Measurements from ENCODE around the gene RAD18. TPM values are rescaled to one million over a fixed set of nuclear protein-coding genes. Genes with fewer than 3 reads are reported as not detected.

Gene RAD18
- polyA plus RNA-seq, 3 donors: 1.9 to 6.9 (median 5.1) TPM

DNA sequence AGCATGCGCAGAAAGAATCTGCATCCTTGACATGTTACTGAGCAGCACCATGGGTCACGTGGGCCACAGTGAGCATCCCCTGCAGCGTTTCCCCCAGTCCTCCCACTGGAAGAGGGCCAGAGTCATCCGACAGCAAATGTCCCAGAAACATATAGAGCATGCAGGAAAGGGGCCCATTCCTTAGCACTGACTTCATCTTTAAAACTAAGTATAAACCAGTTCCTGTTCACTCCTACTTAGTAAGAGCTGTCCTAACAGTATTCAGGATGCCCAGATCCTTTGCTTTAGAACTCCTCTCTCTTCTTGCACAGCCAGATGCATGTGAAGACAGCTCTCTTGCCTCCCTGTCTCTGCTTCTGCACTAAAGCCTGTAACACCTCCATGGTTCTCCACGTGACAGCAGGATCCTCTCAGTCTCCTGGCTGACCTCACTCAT is 114.6 kb downstream of the RAD18 start:
- Histone ChIP-seq H3K9me3 (replicated peaks in 1 of 2; ENCODE audit: control insufficient read depth in 1 of 2, insufficient read depth in 1 of 2, low read length in 2 of 2) (no peaks in the 10 kb centered on the region), H3K27me3 (ENCODE audit: control insufficient read depth in 2 of 2, insufficient read depth in 2 of 2, low read length in 2 of 2) (no peaks in the 10 kb centered on the region), H3K9ac (ENCODE audit: insufficient read depth, low read length, poor library complexity, severe bottlenecking) (no peak overlapping the region), H4K20me1 (ENCODE audit: insufficient read depth, low read length) (no peaks in the 10 kb centered on the region), H3K79me2 (ENCODE audit: insufficient read depth, low read length) (no peaks in the 10 kb centered on the region), H3K36me3 (replicated peaks in 1 of 2; ENCODE audit: control insufficient read depth in 1 of 2, insufficient read depth in 2 of 2, low read length in 2 of 2) (no peaks in the 10 kb centered on the region), H3K4me3 (replicated peaks in 1 of 3; ENCODE audit: low read depth in 2 of 3, low read length in 3 of 3) (no peak overlapping the region), H2AFZ (ENCODE audit: insufficient read depth, low read depth, low read length, poor library complexity, severe bottlenecking) (no peak overlapping the region), H3K27ac (ENCODE audit: low read depth in 1 of 2, low read length in 2 of 2) (no peak overlapping the region), H3K4me2 (replicated peaks; ENCODE audit: extremely low read depth, low read length, poor library complexity, severe bottlenecking) (no peak overlapping the region), H3K4me1 (ENCODE audit: control insufficient read depth in 1 of 2, insufficient read depth in 2 of 2, low read length in 2 of 2) (no peaks in the 10 kb centered on the region)
- Mint-ChIP-seq H3K9me3 (peaks cover 0 to 2% (median 0%) of the 10 kb centered on the region in 7 donors), H3K4me1 (no peaks in the 10 kb centered on the region), H3K27me3 (ENCODE audit: low read depth in 3 of 3) (peaks cover 0 to 2% (median 1%) of the 10 kb centered on the region in 3 donors), H3K4me3 (no peak overlapping the region), H3K36me3 (no peaks in the 10 kb centered on the region), H3K27ac (no peak overlapping the region)
- TF ChIP-seq, protein P1, sequence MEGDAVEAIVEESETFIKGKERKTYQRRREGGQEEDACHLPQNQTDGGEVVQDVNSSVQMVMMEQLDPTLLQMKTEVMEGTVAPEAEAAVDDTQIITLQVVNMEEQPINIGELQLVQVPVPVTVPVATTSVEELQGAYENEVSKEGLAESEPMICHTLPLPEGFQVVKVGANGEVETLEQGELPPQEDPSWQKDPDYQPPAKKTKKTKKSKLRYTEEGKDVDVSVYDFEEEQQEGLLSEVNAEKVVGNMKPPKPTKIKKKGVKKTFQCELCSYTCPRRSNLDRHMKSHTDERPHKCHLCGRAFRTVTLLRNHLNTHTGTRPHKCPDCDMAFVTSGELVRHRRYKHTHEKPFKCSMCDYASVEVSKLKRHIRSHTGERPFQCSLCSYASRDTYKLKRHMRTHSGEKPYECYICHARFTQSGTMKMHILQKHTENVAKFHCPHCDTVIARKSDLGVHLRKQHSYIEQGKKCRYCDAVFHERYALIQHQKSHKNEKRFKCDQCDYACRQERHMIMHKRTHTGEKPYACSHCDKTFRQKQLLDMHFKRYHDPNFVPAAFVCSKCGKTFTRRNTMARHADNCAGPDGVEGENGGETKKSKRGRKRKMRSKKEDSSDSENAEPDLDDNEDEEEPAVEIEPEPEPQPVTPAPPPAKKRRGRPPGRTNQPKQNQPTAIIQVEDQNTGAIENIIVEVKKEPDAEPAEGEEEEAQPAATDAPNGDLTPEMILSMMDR (IDR thresholded peaks at IDR 0.05): no peak
- WGBS (ENCODE audit: insufficient coverage): 93% methylated on average over 4 of the region's 5 CpGs
- DNase-seq: no peak
- intact Hi-C loops (cut with micrococcal nuclease): no loop called here

DNA sequence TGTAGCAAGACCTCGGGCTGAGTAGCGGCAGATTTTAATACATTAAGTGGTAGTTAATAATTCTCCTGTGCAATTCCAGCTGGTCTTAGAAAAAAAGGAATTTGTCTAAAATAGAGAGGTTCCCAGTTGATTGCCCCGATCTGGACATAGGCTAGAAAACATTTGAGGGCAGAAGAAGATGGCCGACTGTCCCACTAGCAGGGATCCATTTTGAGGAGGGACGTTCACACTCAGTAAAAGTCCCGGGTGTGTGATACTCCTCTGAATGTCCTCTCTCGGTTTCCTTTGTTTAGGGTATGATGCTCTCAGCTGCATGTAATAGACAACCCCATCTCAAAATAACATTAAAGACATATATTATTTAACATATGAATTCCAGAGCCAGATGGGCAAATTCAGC is 116.0 kb downstream of the RAD18 start:
- Mint-ChIP-seq H3K9me3 (no peaks in the 10 kb centered on the region), H3K27me3 (ENCODE audit: low read depth in 3 of 3) (peaks cover 0 to 2% (median 1%) of the 10 kb centered on the region in 3 donors), H3K4me1 (no peaks in the 10 kb centered on the region), H3K27ac (no peak overlapping the region), H3K4me3 (no peak overlapping the region), H3K36me3 (no peaks in the 10 kb centered on the region)
- H4K20me1 ChIP-seq (ENCODE audit: insufficient read depth, low read length): no peaks in the 10 kb centered on the region
- H3K4me2 ChIP-seq (replicated peaks; ENCODE audit: extremely low read depth, low read length, poor library complexity, severe bottlenecking): no peak overlapping the region
- TF ChIP-seq, protein P1 (IDR thresholded peaks at IDR 0.05): no peak
- H3K27ac ChIP-seq (ENCODE audit: low read depth in 1 of 2, low read length in 2 of 2): no peak overlapping the region
- H2AFZ ChIP-seq (ENCODE audit: insufficient read depth, low read depth, low read length, poor library complexity, severe bottlenecking): no peak overlapping the region
- intact Hi-C loops (cut with micrococcal nuclease): no loop called here
- H3K9ac ChIP-seq (ENCODE audit: insufficient read depth, low read length, poor library complexity, severe bottlenecking): no peak overlapping the region
- DNase-seq: no peak
- H3K27me3 ChIP-seq (ENCODE audit: control insufficient read depth in 2 of 2, insufficient read depth in 2 of 2, low read length in 2 of 2): no peaks in the 10 kb centered on the region
- no peaks in the 10 kb centered on the region for H3K36me3 ChIP-seq (replicated peaks in 1 of 2; ENCODE audit: control insufficient read depth in 1 of 2, insufficient read depth in 2 of 2, low read length in 2 of 2)
- H3K9me3 ChIP-seq (replicated peaks in 1 of 2; ENCODE audit: control insufficient read depth in 1 of 2, insufficient read depth in 1 of 2, low read length in 2 of 2): no peaks in the 10 kb centered on the region
- H3K4me1 ChIP-seq (ENCODE audit: control insufficient read depth in 1 of 2, insufficient read depth in 2 of 2, low read length in 2 of 2): no peaks in the 10 kb centered on the region
- 90% methylated on average over 4 of the region's 7 CpGs for WGBS (ENCODE audit: insufficient coverage)
- no peak overlapping the region for H3K4me3 ChIP-seq (replicated peaks in 1 of 3; ENCODE audit: low read depth in 2 of 3, low read length in 3 of 3)
- no peaks in the 10 kb centered on the region for H3K79me2 ChIP-seq (ENCODE audit: insufficient read depth, low read length)

Measured in CD14-positive monocyte (primary cell).